ENCODE data around the gene MAP4K5. TPM values are rescaled to one million over a fixed set of nuclear protein-coding genes. Genes with fewer than 3 reads are reported as not detected.
"Not testable (repeated sequence)": the region's sequence is repeated elsewhere in the genome, so short reads cannot be mapped to it uniquely, and the experiment has no call there.

Gene MAP4K5
- total RNA-seq, 1 donor, result 101 TPM

- H3K4me3 ChIP-seq (ENCODE audit: low read depth, low read length), result no peak overlapping the region
- TF ChIP-seq, protein P1, sequence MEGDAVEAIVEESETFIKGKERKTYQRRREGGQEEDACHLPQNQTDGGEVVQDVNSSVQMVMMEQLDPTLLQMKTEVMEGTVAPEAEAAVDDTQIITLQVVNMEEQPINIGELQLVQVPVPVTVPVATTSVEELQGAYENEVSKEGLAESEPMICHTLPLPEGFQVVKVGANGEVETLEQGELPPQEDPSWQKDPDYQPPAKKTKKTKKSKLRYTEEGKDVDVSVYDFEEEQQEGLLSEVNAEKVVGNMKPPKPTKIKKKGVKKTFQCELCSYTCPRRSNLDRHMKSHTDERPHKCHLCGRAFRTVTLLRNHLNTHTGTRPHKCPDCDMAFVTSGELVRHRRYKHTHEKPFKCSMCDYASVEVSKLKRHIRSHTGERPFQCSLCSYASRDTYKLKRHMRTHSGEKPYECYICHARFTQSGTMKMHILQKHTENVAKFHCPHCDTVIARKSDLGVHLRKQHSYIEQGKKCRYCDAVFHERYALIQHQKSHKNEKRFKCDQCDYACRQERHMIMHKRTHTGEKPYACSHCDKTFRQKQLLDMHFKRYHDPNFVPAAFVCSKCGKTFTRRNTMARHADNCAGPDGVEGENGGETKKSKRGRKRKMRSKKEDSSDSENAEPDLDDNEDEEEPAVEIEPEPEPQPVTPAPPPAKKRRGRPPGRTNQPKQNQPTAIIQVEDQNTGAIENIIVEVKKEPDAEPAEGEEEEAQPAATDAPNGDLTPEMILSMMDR (IDR thresholded peaks at IDR 0.05; ENCODE audit: insufficient read depth, low read length), result no peak
- no peak for DNase-seq (ENCODE audit: low read depth)
Measured at GRCh38 chr14:50516091-50516490, 16.3 kb downstream of the MAP4K5 start.

DNA sequence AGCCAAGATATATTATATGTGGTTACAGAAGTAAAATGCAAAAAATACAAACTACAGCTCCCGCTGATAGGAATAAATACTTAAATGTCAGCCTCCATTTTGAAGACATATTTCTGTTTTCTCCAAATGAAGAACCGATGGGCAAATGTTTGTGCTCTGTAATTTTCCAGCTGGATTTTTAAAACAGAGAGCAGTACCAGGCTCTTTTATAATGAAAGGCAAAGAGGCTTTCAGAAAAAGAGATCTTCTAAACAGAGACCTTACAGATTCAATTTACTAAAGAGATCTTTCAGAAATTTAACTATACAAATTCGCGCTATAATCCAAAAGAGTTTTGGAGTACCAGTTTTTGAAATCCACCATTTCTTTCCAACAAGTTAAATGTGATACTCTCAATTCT is 19.9 kb downstream of the MAP4K5 start:
- TF ChIP-seq, protein P1 (IDR thresholded peaks at IDR 0.05; ENCODE audit: insufficient read depth, low read length), result no peak
- no peak for DNase-seq (ENCODE audit: low read depth)
- no peak overlapping the region for H3K4me3 ChIP-seq (ENCODE audit: low read depth, low read length)

- H3K4me3 ChIP-seq (ENCODE audit: low read depth, low read length), result no peak overlapping the region
- TF ChIP-seq, protein P1 (IDR thresholded peaks at IDR 0.05; ENCODE audit: insufficient read depth, low read length), result no peak
- DNase-seq (ENCODE audit: low read depth), result no peak
Measured at GRCh38 chr14:50510157-50510556, 22.2 kb downstream of the MAP4K5 start.

DNA sequence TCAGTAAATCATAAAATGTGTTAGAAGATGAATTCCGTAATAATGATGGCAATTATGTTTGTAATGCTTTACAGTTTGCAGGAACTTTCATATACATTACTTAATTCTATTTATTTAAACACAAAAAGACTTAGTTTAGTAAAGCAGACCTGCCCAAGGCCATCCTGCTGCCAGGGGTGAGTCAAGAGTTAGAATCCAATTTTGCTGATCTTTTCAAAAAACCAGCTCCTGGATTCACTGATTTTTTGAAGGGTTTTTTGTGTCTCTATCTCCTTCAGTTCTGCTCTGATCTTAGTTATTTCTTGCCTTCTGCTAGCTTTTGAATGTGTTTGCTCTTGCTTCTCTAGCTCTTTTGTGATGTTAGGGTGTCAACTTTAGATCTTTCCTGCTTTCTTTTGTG is 25.3 kb downstream of the MAP4K5 start:
- not testable (repeated sequence) for DNase-seq (ENCODE audit: low read depth); H3K4me3 ChIP-seq (ENCODE audit: low read depth, low read length)

DNA sequence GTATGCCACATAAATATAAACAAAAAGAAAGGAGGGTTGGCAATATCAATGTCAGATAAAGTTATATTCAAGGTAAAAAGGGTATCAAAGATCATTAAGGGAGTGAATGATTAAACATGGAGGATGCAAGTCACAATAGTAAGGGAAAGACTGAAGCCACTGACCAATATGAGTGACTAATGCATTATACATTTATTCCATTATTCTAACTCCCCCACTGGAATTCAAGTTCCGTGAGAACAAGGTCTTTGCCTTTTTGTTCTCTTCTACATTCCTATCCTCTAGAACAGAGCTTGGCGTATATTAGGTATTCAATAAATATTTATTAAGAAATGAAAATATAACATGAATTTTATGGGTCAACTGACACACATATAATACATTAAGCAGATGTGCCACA is 30.7 kb downstream of the MAP4K5 start:
- H3K4me3 ChIP-seq (ENCODE audit: low read depth, low read length), result no peak overlapping the region
- DNase-seq (ENCODE audit: low read depth), result peak; percentile 82
- TF ChIP-seq, protein P1 (IDR thresholded peaks at IDR 0.05; ENCODE audit: insufficient read depth, low read length), result no peak

- no peak overlapping the region for H3K4me3 ChIP-seq (ENCODE audit: low read depth, low read length)
- TF ChIP-seq, protein P1 (IDR thresholded peaks at IDR 0.05; ENCODE audit: insufficient read depth, low read length), result no peak
- DNase-seq (ENCODE audit: low read depth), result no peak
Measured at GRCh38 chr14:50497351-50497750, 35.0 kb downstream of the MAP4K5 start.

GRCh38 chr14:50489851-50490250 is 42.5 kb downstream of the MAP4K5 start:
- DNase-seq (ENCODE audit: low read depth), result no peak
- TF ChIP-seq, protein P1 (IDR thresholded peaks at IDR 0.05; ENCODE audit: insufficient read depth, low read length), result no peak
- no peak overlapping the region for H3K4me3 ChIP-seq (ENCODE audit: low read depth, low read length)

All from fibroblast of the aortic adventitia (primary cell).